Measurements from ENCODE around the gene REEP6. TPM values are rescaled to one million over a fixed set of nuclear protein-coding genes. Genes with fewer than 3 reads are reported as not detected.

REEP6 gene
- total and polyA plus RNA-seq, 2 of the 8 experiments (the other 6 are each of a cell fraction or from before 2014, with no cell fraction given): 12.6 to 20.7 TPM

GRCh38 chr19:1507192-1507660, 16.2 kb downstream of the REEP6 start (continued):
- TF ChIP-seq HDAC2 (IDR thresholded peaks at IDR 0.05; ENCODE audit: borderline replicate concordance in 1 of 2, low read depth in 2 of 2, low read length in 2 of 2) (no peak), BRCA1 (IDR thresholded peaks at IDR 0.05; ENCODE audit: low read depth, low read length) (no peak), KDM4A (IDR thresholded peaks at IDR 0.05; ENCODE audit: low read depth, low read length, severe bottlenecking) (no peak), GABPA (IDR thresholded peaks at IDR 0.05; ENCODE audit: borderline replicate concordance, insufficient read depth, low read length) (no peak), CHD1 (IDR thresholded peaks at IDR 0.05; ENCODE audit: low read depth, low read length) (no peak), FOSL1 (IDR thresholded peaks at IDR 0.05; ENCODE audit: insufficient read depth, low read depth, low read length) (no peak), CBX5 (IDR thresholded peaks at IDR 0.05; ENCODE audit: low read depth, low read length) (no peak)

Data from H1 (cell line).